ENCODE data around the gene PRICKLE2. TPM values are rescaled to one million over a fixed set of nuclear protein-coding genes. Genes with fewer than 3 reads are reported as not detected.

Gene PRICKLE2
- polyA plus RNA-seq, 1 donor (not counting 4 experiments of a cell fraction or from before 2014, with no cell fraction given) = 7.8 TPM

GRCh38 chr3:64240959-64241358 is 15.7 kb upstream of the PRICKLE2 start:
- H2AFZ ChIP-seq (ENCODE audit: control insufficient read depth, low read length) = no peak overlapping the region
- FAIRE-seq = no peak
- H3K4me2 ChIP-seq (ENCODE audit: control insufficient read depth, extremely low read depth, insufficient read depth, low read depth, low read length) = no peak overlapping the region
- H3K9me1 ChIP-seq (ENCODE audit: control insufficient read depth, extremely low read depth, insufficient read depth, low read length) = no peaks in the 10 kb centered on the region
- H3K79me2 ChIP-seq (ENCODE audit: control insufficient read depth, insufficient read depth, low read length) = no peaks in the 10 kb centered on the region
- dilution Hi-C loops (cut with MboI; ENCODE audit: extremely low pct_ligation_motif_present, low sequenced_read_pairs) = no loop called here
- H4K20me1 ChIP-seq (ENCODE audit: control insufficient read depth, extremely low read depth, insufficient read depth, low read length) = no peaks in the 10 kb centered on the region
- TF ChIP-seq EZH2 (IDR thresholded peaks at IDR 0.05; ENCODE audit: low read length) = no peak
- DNase-seq (ENCODE audit: low read depth, low spot score) = no peak
- H3K4me1 ChIP-seq (ENCODE audit: control insufficient read depth, extremely low read depth, insufficient read depth, low read length) = peaks cover 13% of the 10 kb centered on the region
- H3K27ac ChIP-seq (ENCODE audit: control insufficient read depth, insufficient read depth, low read length) = no peak overlapping the region
- no peaks in the 10 kb centered on the region for H3K36me3 ChIP-seq (ENCODE audit: control insufficient read depth in 2 of 2, extremely low read depth in 1 of 2, insufficient read depth in 2 of 2, low read length in 2 of 2)
- H3K9ac ChIP-seq (ENCODE audit: control insufficient read depth, extremely low read depth, insufficient read depth, low read length) = no peak overlapping the region
- no peak overlapping the region for H3K4me3 ChIP-seq (ENCODE audit: control insufficient read depth in 2 of 3, extremely low read depth in 1 of 3, insufficient read depth in 2 of 3, low read depth in 1 of 3, low read length in 3 of 3)
- H3K9me3 ChIP-seq (ENCODE audit: control insufficient read depth, low read depth, low read length) = no peaks in the 10 kb centered on the region
- H3K27me3 ChIP-seq (ENCODE audit: control insufficient read depth, extremely low read depth, insufficient read depth, low read length) = no peaks in the 10 kb centered on the region

GRCh38 chr3:64240396-64240795 is 15.1 kb upstream of the PRICKLE2 start:
- dilution Hi-C loops (cut with MboI; ENCODE audit: extremely low pct_ligation_motif_present, low sequenced_read_pairs) = no loop called here
- no peak overlapping the region for H3K9ac ChIP-seq (ENCODE audit: control insufficient read depth, extremely low read depth, insufficient read depth, low read length)
- TF ChIP-seq CTCF (optimal IDR thresholded peaks at IDR 0.05 in 1 of 3, IDR thresholded peaks at IDR 0.05 in 1 of 3, conservative IDR thresholded peaks at IDR 0.05 in 1 of 3; ENCODE audit: extremely low read depth in 1 of 3, insufficient read depth in 2 of 3, low read length in 3 of 3) = no peak
- no peak for TF ChIP-seq EZH2 (IDR thresholded peaks at IDR 0.05; ENCODE audit: low read length)
- H3K27me3 ChIP-seq (ENCODE audit: control insufficient read depth, extremely low read depth, insufficient read depth, low read length) = no peaks in the 10 kb centered on the region
- FAIRE-seq (peak; percentile 43), DNase-seq (ENCODE audit: low read depth, low spot score) (no peak)
- no peaks in the 10 kb centered on the region for H3K79me2 ChIP-seq (ENCODE audit: control insufficient read depth, insufficient read depth, low read length)
- H3K27ac ChIP-seq (ENCODE audit: control insufficient read depth, insufficient read depth, low read length) = no peak overlapping the region
- no peak overlapping the region for H3K4me3 ChIP-seq (ENCODE audit: control insufficient read depth in 2 of 3, extremely low read depth in 1 of 3, insufficient read depth in 2 of 3, low read depth in 1 of 3, low read length in 3 of 3)
- no peak overlapping the region for H2AFZ ChIP-seq (ENCODE audit: control insufficient read depth, low read length)
- no peak overlapping the region for H3K4me2 ChIP-seq (ENCODE audit: control insufficient read depth, extremely low read depth, insufficient read depth, low read depth, low read length)
- no peaks in the 10 kb centered on the region for H4K20me1 ChIP-seq (ENCODE audit: control insufficient read depth, extremely low read depth, insufficient read depth, low read length)
- no peaks in the 10 kb centered on the region for H3K36me3 ChIP-seq (ENCODE audit: control insufficient read depth in 2 of 2, extremely low read depth in 1 of 2, insufficient read depth in 2 of 2, low read length in 2 of 2)
- peaks cover 13% of the 10 kb centered on the region for H3K4me1 ChIP-seq (ENCODE audit: control insufficient read depth, extremely low read depth, insufficient read depth, low read length)
- no peaks in the 10 kb centered on the region for H3K9me1 ChIP-seq (ENCODE audit: control insufficient read depth, extremely low read depth, insufficient read depth, low read length)
- no peaks in the 10 kb centered on the region for H3K9me3 ChIP-seq (ENCODE audit: control insufficient read depth, low read depth, low read length)

GRCh38 chr3:64239841-64240240 is 14.6 kb upstream of the PRICKLE2 start:
- Histone ChIP-seq H3K9me1 (ENCODE audit: control insufficient read depth, extremely low read depth, insufficient read depth, low read length) (no peaks in the 10 kb centered on the region), H3K4me1 (ENCODE audit: control insufficient read depth, extremely low read depth, insufficient read depth, low read length) (peaks cover 13% of the 10 kb centered on the region), H3K9ac (ENCODE audit: control insufficient read depth, extremely low read depth, insufficient read depth, low read length) (no peak overlapping the region), H3K27me3 (ENCODE audit: control insufficient read depth, extremely low read depth, insufficient read depth, low read length) (no peaks in the 10 kb centered on the region), H4K20me1 (ENCODE audit: control insufficient read depth, extremely low read depth, insufficient read depth, low read length) (no peaks in the 10 kb centered on the region), H3K36me3 (ENCODE audit: control insufficient read depth in 2 of 2, extremely low read depth in 1 of 2, insufficient read depth in 2 of 2, low read length in 2 of 2) (no peaks in the 10 kb centered on the region), H2AFZ (ENCODE audit: control insufficient read depth, low read length) (no peak overlapping the region), H3K27ac (ENCODE audit: control insufficient read depth, insufficient read depth, low read length) (no peak overlapping the region), H3K4me2 (ENCODE audit: control insufficient read depth, extremely low read depth, insufficient read depth, low read depth, low read length) (no peak overlapping the region), H3K79me2 (ENCODE audit: control insufficient read depth, insufficient read depth, low read length) (no peaks in the 10 kb centered on the region), H3K4me3 (ENCODE audit: control insufficient read depth in 2 of 3, extremely low read depth in 1 of 3, insufficient read depth in 2 of 3, low read depth in 1 of 3, low read length in 3 of 3) (no peak overlapping the region), H3K9me3 (ENCODE audit: control insufficient read depth, low read depth, low read length) (no peaks in the 10 kb centered on the region)
- DNase-seq (ENCODE audit: low read depth, low spot score) (no peak), FAIRE-seq (no peak)
- TF ChIP-seq EZH2 (IDR thresholded peaks at IDR 0.05; ENCODE audit: low read length) (no peak), CTCF (optimal IDR thresholded peaks at IDR 0.05 in 1 of 3, IDR thresholded peaks at IDR 0.05 in 1 of 3, conservative IDR thresholded peaks at IDR 0.05 in 1 of 3; ENCODE audit: extremely low read depth in 1 of 3, insufficient read depth in 2 of 3, low read length in 3 of 3) (no peak)
- dilution Hi-C loops (cut with MboI; ENCODE audit: extremely low pct_ligation_motif_present, low sequenced_read_pairs) = no loop called here
